ENCODE data around the gene MTIF3. TPM values are rescaled to one million over a fixed set of nuclear protein-coding genes. Genes with fewer than 3 reads are reported as not detected.

MTIF3 gene
- total and polyA plus RNA-seq, 2 donors (not counting 1 experiment from before 2014, with no cell fraction given) = 86.8 to 171 TPM

DNA sequence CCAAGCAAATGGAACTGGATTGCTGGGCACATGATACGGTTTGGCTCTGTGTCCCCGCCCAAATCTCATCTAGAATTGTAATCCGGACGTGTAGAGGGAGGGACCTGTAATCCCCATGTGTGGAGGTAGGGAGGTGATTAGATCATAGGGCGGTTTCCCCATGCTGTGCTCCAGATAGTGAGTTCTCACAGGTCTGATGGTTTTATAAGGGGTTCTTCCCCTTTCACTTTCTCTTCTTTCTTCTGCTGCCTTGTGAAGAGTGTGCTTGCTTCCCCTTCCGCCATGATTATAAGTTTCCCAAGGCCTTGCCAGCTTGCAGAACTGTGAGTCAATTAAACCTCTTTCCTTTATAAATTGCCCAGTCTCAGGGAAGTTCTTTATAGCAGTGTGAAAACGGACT is 32.6 kb upstream of the MTIF3 start:
- TF ChIP-seq, protein P1, sequence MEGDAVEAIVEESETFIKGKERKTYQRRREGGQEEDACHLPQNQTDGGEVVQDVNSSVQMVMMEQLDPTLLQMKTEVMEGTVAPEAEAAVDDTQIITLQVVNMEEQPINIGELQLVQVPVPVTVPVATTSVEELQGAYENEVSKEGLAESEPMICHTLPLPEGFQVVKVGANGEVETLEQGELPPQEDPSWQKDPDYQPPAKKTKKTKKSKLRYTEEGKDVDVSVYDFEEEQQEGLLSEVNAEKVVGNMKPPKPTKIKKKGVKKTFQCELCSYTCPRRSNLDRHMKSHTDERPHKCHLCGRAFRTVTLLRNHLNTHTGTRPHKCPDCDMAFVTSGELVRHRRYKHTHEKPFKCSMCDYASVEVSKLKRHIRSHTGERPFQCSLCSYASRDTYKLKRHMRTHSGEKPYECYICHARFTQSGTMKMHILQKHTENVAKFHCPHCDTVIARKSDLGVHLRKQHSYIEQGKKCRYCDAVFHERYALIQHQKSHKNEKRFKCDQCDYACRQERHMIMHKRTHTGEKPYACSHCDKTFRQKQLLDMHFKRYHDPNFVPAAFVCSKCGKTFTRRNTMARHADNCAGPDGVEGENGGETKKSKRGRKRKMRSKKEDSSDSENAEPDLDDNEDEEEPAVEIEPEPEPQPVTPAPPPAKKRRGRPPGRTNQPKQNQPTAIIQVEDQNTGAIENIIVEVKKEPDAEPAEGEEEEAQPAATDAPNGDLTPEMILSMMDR (IDR thresholded peaks at IDR 0.05) = no peak
- TF ChIP-seq EZH2 (IDR thresholded peaks at IDR 0.05; ENCODE audit: borderline replicate concordance, insufficient read depth, low read depth, low read length, poor library complexity, severe bottlenecking) = no peak
- CTCF ChIA-PET = interaction anchor here (0.9 to 1.8 kb wide), 5 partner anchors 19 to 343 kb away, joined by 3 to 6 read pairs (median 3); no protein-coding TSS in a partner anchor
- no peaks in the 10 kb centered on the region for H3K79me2 ChIP-seq (ENCODE audit: control insufficient read depth, insufficient read depth, low read length)
- peak overlapping the region in 4 of 5 experiments; percentile 11 to 43 (median 30) for H3K4me3 ChIP-seq (ENCODE audit: control extremely low read depth in 1 of 5, extremely low read depth in 1 of 5, insufficient read depth in 1 of 5, low read depth in 2 of 5, low read length in 4 of 5)
- Mint-ChIP-seq H3K27ac (peak overlapping the region; percentile 93), H3K27me3 (no peaks in the 10 kb centered on the region), H3K4me3 (peak overlapping the region; percentile 81), H3K9me3 (ENCODE audit: insufficient read depth) (no peaks in the 10 kb centered on the region), H3K4me1 (peaks cover 41% of the 10 kb centered on the region)
- H2AFZ ChIP-seq (ENCODE audit: insufficient read depth, low read depth, low read length, poor library complexity, severe bottlenecking) = peak overlapping the region; percentile 61
- H3K9me3 ChIP-seq (ENCODE audit: control extremely low read depth in 1 of 3, control insufficient read depth in 2 of 3, insufficient read depth in 1 of 3, low read length in 2 of 3) = peaks cover 4 to 25% (median 20%) of the 10 kb centered on the region in 3 donors
- H3K27me3 ChIP-seq (replicated peaks in 1 of 4; ENCODE audit: control extremely low read depth in 1 of 4, control insufficient read depth in 3 of 4, insufficient read depth in 4 of 4, low read length in 3 of 4) = no peaks in the 10 kb centered on the region
- DNase-seq (peak; percentile 90), ATAC-seq (ENCODE audit: low read depth) (peak; percentile 99)
- intact Hi-C loops (cut with micrococcal nuclease) = loop anchor here (1.0 kb wide), 5 partner anchors 28 to 232 kb away; partner anchors contain the start of genes MTIF3, POLR1D and RPL21
- H3K36me3 ChIP-seq (replicated peaks in 1 of 2; ENCODE audit: control extremely low read depth in 1 of 2, control insufficient read depth in 1 of 2, extremely low read depth in 1 of 2, insufficient read depth in 2 of 2, low read length in 1 of 2) = no peaks in the 10 kb centered on the region
- no peaks in the 10 kb centered on the region for H4K20me1 ChIP-seq (ENCODE audit: control insufficient read depth, insufficient read depth, low read length, poor library complexity, severe bottlenecking)
- H3K4me1 ChIP-seq (ENCODE audit: control insufficient read depth in 2 of 2, insufficient read depth in 2 of 2, low read length in 2 of 2) = peaks cover 37 to 45% of the 10 kb centered on the region in 2 donors
- H3K27ac ChIP-seq (ENCODE audit: low read length in 2 of 2) = peak overlapping the region; percentile 71 to 82
- POLR2A ChIA-PET = interaction anchor here (0.8 to 1.8 kb wide), 4 partner anchors 32 to 138 kb away, joined by 3 to 7 read pairs (median 4); partner anchors contain the start of genes GTF3A and MTIF3
- H3K9ac ChIP-seq (ENCODE audit: low read length) = peak overlapping the region; percentile 44
- peak overlapping the region; percentile 68 for H3K4me2 ChIP-seq (replicated peaks; ENCODE audit: low read depth, low read length, poor library complexity, severe bottlenecking)
- 18% methylated on average over 5 of the region's 7 CpGs for WGBS (ENCODE audit: insufficient coverage)

DNA sequence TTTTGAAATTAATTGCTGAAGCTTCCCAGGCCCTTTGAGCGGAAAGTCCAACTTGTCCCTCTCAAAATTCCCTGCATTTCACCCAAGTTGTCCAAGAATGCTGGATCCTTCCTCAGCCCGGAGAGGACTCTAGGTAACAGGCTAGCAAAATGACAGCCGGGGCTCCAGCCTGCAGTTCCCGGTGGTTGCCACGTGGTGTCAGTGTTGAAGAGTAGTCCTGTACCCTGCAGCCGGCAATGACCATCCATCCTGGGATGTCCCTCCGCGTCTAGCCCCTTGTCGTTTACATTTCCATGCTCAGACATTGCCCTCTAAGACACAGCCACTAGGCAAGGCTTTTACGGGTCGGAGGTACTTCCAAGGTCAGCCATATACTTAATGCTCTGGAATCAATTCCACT is 31.4 kb upstream of the MTIF3 start:
- POLR2A ChIA-PET = no interaction called here
- H3K27ac Mint-ChIP-seq = peak overlapping the region; percentile 50

More for the DNA sequence above, 31.4 kb upstream of the MTIF3 start:
- intact Hi-C loops (cut with micrococcal nuclease) = no loop called here
- no peaks in the 10 kb centered on the region for H3K27me3 ChIP-seq (replicated peaks in 1 of 4; ENCODE audit: control extremely low read depth in 1 of 4, control insufficient read depth in 3 of 4, insufficient read depth in 4 of 4, low read length in 3 of 4)
- no peaks in the 10 kb centered on the region for H3K79me2 ChIP-seq (ENCODE audit: control insufficient read depth, insufficient read depth, low read length)
- H4K20me1 ChIP-seq (ENCODE audit: control insufficient read depth, insufficient read depth, low read length, poor library complexity, severe bottlenecking) = no peaks in the 10 kb centered on the region
- DNase-seq (no peak), ATAC-seq (ENCODE audit: low read depth) (no peak)
- WGBS (ENCODE audit: insufficient coverage) = 70% methylated on average over 11 of the region's 11 CpGs
- H3K9ac ChIP-seq (ENCODE audit: low read length) = no peak overlapping the region
- Mint-ChIP-seq H3K27me3 (no peaks in the 10 kb centered on the region), H3K4me1 (peaks cover 53% of the 10 kb centered on the region), H3K4me3 (no peak overlapping the region), H3K9me3 (ENCODE audit: insufficient read depth) (no peaks in the 10 kb centered on the region)
- TF ChIP-seq, protein P1 (IDR thresholded peaks at IDR 0.05) = peak; percentile 32
- no peak for TF ChIP-seq EZH2 (IDR thresholded peaks at IDR 0.05; ENCODE audit: borderline replicate concordance, insufficient read depth, low read depth, low read length, poor library complexity, severe bottlenecking)
- CTCF ChIA-PET = interaction anchor here (0.8 kb wide), 1 partner anchor 134 kb away, joined by 3 read pairs; no protein-coding TSS in a partner anchor
- no peak overlapping the region for H3K4me3 ChIP-seq (ENCODE audit: control extremely low read depth in 1 of 5, extremely low read depth in 1 of 5, insufficient read depth in 1 of 5, low read depth in 2 of 5, low read length in 4 of 5)
- H2AFZ ChIP-seq (ENCODE audit: insufficient read depth, low read depth, low read length, poor library complexity, severe bottlenecking) = no peak overlapping the region
- no peaks in the 10 kb centered on the region for H3K36me3 ChIP-seq (replicated peaks in 1 of 2; ENCODE audit: control extremely low read depth in 1 of 2, control insufficient read depth in 1 of 2, extremely low read depth in 1 of 2, insufficient read depth in 2 of 2, low read length in 1 of 2)
- H3K9me3 ChIP-seq (ENCODE audit: control extremely low read depth in 1 of 3, control insufficient read depth in 2 of 3, insufficient read depth in 1 of 3, low read length in 2 of 3) = peaks cover 4 to 25% (median 20%) of the 10 kb centered on the region in 3 donors
- H3K27ac ChIP-seq (ENCODE audit: low read length in 2 of 2) = peak overlapping the region; percentile 71 to 82
- H3K4me1 ChIP-seq (ENCODE audit: control insufficient read depth in 2 of 2, insufficient read depth in 2 of 2, low read length in 2 of 2) = peaks cover 45 to 57% of the 10 kb centered on the region in 2 donors
- peak overlapping the region; percentile 9 for H3K4me2 ChIP-seq (replicated peaks; ENCODE audit: low read depth, low read length, poor library complexity, severe bottlenecking)
